ENCODE data around the gene ALDH1L2.

GRCh38 chr12:105090361-105090760 lies 6.1 kb upstream of the ALDH1L2 start:
- TF ChIP-seq CTCF (conservative IDR thresholded peaks at IDR 0.05) (no peak), EZH2 (IDR thresholded peaks at IDR 0.05; ENCODE audit: low read depth) (no peak)
